HG02840 (cell line): ENCODE measurements around the gene AGAP1.

ENCODE experiments used
- ATAC-seq: cut with Tn5 transposase; IDR thresholded peaks from one replicate; pipeline ENCODE4 v1.9.1; 2021; ENCODE audit warnings: mild to moderate bottlenecking, moderate library complexity, moderate number of reproducible peaks; ENCODE audit not compliant: unreplicated experiment, low FRiP score

Gene AGAP1

DNA sequence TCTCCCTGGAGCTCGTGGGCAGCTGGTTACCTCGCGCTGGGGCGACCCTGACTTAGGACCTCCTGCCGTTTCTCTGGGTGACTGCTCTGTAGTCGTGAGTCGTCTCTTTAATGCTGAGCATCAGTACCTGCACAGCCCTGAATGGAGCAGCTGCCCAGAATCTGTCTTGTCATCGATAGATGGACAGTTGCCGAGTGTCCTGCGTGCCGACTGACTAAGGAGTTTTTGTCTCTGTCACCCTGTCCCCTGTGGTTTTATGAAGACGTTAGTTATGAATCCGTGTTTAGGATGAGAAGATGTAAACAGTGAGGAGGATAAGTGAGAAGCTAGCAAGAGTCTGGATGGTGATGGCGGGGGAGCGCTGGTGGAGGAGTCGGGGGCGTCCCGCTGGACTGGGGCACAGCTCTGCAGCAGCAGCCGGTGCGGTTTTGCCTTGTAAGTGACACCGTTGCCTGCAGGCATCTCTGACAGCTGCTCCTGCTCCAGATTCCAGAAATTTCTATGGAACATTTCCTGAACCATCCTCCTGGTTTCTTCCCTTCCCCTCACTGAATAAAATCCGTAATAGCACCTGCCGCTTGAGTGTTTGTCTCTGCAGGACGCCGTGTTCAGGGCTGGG, 13.3 kb downstream of the AGAP1 start:
- no peak for ATAC-seq

- no peak for ATAC-seq
These were observed 14.1 kb downstream of the AGAP1 start for GRCh38 chr2:235507928-235508327.

DNA sequence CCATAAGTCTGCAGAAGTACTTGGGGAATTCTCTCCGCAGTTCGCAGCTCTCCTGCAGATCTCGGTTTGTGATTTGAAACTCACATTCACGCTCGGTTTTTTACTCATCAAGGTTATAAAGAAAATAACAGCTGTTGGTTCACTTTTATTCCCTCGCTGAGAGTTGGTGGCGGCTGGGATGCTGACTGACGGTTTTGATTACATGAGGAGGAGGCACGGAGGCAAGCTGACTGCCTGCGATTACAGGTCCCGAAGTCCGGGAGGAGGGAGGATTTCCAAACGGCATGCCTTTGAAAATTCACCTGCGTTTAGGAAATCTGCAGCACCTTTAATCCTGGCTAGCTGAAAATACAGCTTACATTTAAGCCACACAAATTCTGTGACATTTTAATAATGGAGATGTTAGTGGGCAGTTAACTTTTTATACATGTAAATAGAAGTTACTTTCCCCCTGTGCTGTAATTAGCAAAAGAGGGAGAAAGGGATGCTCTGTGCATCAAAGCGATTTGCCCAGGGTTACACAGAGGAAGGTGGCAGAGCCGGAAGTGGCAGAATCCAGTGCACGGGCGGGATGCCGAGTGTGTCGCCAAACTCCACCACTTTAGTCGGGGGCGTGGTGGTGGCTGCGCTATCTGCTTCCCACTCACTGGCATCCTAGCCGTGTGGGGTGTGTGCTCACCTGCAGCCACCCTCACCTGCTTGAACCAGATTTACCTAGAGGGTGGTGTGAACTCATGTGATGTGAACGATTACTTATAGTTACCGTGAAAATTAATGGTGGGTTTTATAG, 14.7 kb downstream of the AGAP1 start:
- no peak for ATAC-seq

DNA sequence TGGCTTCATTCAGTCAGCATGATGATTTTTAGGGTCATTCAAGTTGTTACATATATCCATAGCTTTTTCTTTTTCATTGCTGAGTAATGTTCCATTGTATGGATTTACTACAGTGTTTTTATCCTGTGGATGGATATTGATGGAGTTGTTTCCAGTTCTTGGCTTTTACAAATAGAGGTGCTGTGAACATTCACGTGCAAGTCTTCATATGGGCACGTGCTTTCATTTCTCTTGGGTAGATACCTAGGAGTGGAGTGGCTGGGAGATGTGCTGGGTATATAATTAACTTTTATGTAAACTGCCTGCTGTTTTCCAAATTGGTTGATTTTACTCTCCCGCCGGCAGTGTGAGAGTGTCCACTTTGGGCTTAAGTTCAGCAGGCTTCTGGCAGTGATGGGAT, 16.5 kb downstream of the AGAP1 start:
- ATAC-seq: no peak

GRCh38 chr2:235511187-235511661, 17.4 kb downstream of the AGAP1 start:
- ATAC-seq: no peak

DNA sequence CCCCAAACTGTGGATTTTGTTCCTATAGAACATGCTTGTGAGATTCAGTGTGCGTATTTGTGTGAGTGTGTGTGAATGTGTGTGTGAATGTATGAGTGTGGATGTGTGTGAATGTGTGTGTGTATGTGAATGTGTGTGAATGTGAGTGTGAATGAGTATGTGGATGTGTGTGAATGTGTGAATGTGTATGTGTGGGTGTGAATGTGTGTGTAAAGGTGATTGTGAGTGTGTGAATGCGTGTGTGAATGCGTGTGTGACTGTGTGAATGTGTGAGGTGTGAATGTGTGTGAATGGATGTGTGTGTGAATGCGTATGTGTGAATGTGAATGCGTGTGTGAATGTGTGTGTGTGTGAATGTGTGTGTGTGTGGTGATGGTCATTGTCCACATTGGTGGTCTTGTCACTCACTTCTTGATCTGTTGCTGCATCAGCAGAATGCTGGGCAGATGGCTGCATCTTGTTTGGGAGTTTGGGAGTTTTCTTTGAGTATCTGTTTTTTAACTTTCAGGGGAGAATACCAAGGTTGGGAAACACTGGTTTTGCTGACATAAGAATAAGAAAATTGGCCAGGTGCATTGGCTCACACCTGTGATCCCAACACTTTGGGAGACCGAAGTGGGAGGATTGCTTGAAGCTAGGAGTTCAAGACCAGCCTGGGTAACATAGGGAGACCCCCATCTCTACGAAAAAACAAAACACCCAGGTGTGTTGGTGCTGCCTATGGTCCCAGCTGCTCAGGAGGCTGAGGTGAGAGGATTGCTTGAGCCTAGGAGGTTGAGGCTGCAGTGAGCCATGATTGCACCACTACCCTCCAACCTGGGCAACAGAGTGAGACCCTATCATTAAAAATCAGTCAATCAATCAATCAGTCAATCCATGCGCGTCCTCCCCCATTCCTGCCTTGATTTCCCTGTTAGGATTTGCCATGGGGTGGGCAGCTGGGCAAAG, 18.2 kb downstream of the AGAP1 start:
- no peak for ATAC-seq

- ATAC-seq: no peak
These were observed 18.8 kb downstream of the AGAP1 start for GRCh38 chr2:235512699-235513053.

DNA sequence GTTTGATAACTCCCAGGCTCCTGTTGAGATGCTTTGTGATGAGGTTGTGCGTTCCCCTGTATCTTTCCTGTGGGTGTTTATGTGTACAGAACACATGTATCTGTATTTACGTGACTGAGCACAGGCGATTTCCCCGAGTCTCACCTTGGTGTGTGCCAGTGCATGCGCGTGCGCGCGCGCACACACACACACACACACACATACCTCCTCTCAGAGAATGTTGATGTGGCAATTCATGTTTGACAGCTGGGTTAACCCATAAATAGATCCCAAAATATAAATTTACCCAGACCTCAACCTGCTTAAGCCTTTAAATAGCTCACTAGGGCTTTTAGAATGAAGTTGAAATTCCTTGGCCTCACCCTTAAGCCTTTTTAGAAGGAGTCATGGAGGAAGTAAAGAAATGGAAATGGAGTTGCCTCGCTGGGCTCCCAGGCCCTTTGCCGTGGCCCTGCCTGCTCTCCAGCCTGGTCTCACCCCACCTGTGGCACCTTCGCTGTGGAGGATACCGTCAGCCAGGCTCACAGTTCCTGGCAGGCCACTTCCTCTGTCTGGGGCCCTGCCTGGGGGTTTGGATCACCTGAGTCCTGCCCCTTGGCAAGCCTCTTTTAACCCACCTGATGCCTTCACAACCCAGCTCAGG, 20.3 kb downstream of the AGAP1 start:
- no peak for ATAC-seq

GRCh38 chr2:235514627-235515363, 21.0 kb downstream of the AGAP1 start:
- no peak for ATAC-seq

GRCh38 chr2:235515364-235515742, 21.5 kb downstream of the AGAP1 start:
- no peak for ATAC-seq

DNA sequence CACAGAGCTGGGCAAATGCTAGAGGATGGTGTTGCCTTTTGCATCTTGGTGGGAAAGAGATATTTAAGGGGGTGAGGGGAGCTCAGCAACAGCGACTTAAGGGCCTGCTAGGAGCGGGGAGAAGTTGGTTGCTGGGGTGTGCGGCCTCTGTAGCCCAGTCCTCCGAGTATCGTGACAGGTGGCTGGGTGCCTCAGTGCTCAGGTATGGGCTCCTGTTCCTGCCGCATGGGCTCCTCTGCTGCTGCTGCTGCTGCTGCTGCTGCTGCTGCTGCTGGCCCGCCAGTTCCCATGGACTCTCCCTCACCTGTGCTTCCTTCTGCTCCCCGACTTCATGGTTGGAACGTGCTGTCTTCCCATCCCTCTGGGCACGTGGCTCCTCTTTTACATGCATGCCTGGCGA, 22.0 kb downstream of the AGAP1 start:
- no peak for ATAC-seq

DNA sequence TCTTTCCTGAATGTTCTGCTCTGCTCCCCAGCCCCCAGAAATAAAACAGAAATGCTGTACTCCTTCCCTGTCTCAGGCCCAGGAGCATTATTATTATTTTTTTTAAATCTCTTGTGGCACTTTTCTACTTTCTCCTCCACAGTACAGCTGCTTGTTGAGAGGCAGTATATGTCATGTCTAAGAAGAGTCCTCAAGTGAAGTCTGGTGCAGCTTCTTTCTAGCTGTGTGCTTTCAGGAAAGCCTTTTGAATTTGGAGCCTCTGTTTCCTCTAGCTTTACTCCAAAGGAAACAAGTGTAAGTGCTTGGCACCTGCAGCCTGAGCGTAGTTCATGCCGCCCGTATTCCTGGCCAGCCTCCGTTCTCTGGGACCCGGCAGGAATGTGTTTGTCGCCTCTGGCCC, 22.4 kb downstream of the AGAP1 start:
- no peak for ATAC-seq

DNA sequence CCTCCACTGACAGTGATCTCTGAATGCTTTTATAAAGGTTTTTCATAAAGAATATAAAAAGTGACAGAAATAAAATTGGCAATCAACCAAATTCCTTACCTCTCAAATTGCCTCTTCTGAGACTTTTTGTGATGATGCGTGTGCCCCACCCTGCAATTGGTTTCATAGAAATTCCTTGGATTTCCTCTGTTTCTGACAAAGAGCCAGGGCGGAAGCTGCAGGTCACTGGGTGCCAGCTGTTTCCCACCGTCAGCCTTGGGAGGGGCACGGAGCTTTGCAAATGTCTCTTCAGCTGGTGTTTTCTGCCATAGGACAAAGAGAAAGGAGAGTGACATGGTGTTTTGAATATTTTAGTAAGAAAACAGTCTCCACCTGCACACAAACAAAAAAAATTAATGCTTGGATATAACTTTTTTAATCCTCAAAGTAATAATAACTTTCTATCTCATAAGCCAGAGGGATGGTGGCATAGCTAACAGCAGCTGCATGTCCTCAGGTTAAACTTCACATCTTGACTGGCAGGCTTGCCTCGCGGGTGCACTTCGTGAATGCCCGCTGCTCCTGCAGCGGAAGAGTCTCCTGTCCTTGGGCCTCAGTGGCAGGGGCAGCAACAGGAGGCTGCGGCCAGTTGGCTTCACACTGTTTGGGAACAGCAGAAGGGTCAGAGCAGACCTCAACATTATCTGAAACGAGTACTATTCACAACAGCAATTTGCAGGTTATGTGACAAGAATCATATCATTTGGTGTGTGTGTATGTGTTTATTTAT, 24.7 kb downstream of the AGAP1 start:
- no peak for ATAC-seq

- ATAC-seq: no peak
These were observed 26.9 kb downstream of the AGAP1 start for GRCh38 chr2:235520787-235521186.

DNA sequence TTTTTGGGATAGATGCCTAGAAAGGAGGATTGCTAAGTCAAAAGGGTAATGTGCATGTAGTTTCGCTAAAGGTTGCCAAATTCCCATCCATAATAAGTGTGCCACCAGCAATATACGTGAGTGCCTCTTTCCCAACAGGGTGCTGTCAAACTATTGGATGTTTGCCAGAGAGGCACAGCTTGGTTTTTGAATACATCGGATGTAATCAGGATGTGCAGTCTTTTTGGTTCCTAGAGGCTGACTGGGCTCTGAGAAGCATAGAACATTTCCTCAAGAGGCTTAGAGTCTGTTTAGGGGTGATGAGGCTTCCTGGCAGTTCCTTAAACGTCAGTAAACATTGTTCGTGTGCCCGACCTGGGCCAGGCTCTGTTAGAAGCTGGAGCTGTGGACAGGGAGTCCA, 28.0 kb downstream of the AGAP1 start:
- no peak for ATAC-seq

DNA sequence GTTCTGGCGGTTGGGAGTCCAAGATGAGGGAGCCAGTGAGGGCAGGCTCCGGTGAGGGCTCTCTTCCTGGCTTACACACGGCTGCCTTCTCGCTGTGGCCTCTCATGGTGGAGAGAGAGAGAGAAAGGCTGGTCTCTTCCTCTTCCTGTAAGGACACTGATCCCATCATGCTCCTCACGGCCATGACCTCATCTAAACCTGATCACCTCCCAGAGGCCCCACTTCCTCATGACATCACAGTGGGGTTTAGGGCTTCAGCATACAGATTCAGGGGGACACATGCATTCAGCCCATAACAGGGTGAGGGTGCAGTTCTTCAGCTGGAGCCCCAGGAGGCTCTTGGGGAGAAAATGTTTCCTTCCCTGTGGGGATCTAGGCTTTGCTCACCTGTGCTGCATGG, 29.2 kb downstream of the AGAP1 start:
- no peak for ATAC-seq

DNA sequence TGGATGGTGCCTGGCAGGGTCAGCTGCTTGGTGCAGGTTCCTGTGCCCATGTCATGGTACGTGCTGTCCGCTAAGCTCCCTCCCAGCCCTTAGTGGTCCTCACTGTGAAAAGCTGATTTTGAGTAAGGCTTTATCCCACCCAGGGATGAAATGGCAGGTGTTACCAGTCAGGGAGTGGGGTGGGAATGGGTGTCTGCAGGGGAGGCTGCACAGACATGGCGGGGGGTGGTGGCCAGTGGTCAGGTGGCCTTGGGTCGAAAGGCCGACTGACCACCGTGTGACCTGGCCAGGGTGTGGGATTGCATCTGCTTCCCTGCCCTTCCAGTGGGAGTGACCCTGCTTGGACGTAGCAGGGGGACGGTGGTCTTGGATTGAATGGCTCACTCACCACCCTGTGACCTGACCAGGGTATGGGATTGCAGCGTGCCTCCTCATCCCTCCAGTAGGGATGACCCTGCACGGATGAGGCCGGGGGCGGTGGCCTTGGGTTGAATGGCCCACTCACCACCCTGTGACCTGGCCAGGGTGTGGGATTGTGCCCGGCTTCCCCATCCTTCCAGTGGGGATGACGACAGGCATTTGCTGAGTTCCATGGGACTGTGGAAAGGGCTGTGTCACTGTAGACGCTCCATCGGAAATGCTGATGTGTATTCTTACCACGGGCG, 29.8 kb downstream of the AGAP1 start:
- ATAC-seq: no peak

- ATAC-seq: no peak
These were observed 32.3 kb downstream of the AGAP1 start for GRCh38 chr2:235526166-235526565.
